K562 treated with DMSO at 1 percent for 4 hours (cell line): ENCODE data around the gene TMBIM6. TPM values are rescaled to one million over a fixed set of nuclear protein-coding genes. Genes with fewer than 3 reads are reported as not detected.

Experiments
- total RNA-seq: library from RNA; unstranded; fragments of 300-600 nt; gene quantifications from 2 replicates; pipeline ENCODE4 v1.2.3, GENCODE V29; 2022; ENCODE audit not compliant: insufficient read depth

TMBIM6 gene
- total RNA-seq = 467 and 471 TPM in 2 replicates

GRCh38 chr12:49740930-49741881 lies at the start of gene TMBIM6:
TSS of gene TMBIM6 (plus strand) at chr12:49741557. CDS start at chr12:49752494, 10,937 bp downstream.

GRCh38 chr12:49707128-49707811 lies 34.1 kb upstream of the TMBIM6 start, which contains the start of gene FMNL3:
TSS of gene FMNL3 (minus strand) at chr12:49707405. CDS start at chr12:49707180, 225 bp downstream.

Other genes with a start within 250 kb of the TMBIM6 start
- gene KCNH3, start 202.5 kb upstream of the TMBIM6 start, total RNA-seq = 0.19 TPM in 1 of 2 replicates, not detected in the other
- gene MCRS1, start 173.4 kb upstream of the TMBIM6 start, total RNA-seq = 61.9 and 72.3 TPM in 2 replicates
- gene FAM186B, start 135.9 kb upstream of the TMBIM6 start, total RNA-seq = 0.56 and 0.69 TPM in 2 replicates
- 2.4 and 5.5 TPM in 2 replicates for gene PRPF40B, start 118.0 kb upstream of the TMBIM6 start, total RNA-seq
- 5.4 and 7.8 TPM in 2 replicates for gene FMNL3, start 34.2 kb upstream of the TMBIM6 start, total RNA-seq
- gene NCKAP5L, start 86.9 kb downstream of the TMBIM6 start, total RNA-seq = 11.4 and 14.3 TPM in 2 replicates
- gene BCDIN3D, start 101.5 kb downstream of the TMBIM6 start, total RNA-seq = 4.5 and 6.2 TPM in 2 replicates
- 0.33 and 0.44 TPM in 2 replicates for gene FAIM2, start 162.3 kb downstream of the TMBIM6 start, total RNA-seq
- gene AQP2, start 209.2 kb downstream of the TMBIM6 start, total RNA-seq = not detected in 2 replicates
- not detected in 2 replicates for gene AQP5, start 220.3 kb downstream of the TMBIM6 start, total RNA-seq
- not detected in 2 replicates for gene AQP6, start 231.4 kb downstream of the TMBIM6 start, total RNA-seq